NCI-H146 (cell line): ENCODE measurements around the gene AMPD2.

Experiments
- DNase-seq: peaks from one replicate; lab custom pipeline; 2025; lab: John Stamatoyannopoulos, UW

Gene AMPD2

DNA sequence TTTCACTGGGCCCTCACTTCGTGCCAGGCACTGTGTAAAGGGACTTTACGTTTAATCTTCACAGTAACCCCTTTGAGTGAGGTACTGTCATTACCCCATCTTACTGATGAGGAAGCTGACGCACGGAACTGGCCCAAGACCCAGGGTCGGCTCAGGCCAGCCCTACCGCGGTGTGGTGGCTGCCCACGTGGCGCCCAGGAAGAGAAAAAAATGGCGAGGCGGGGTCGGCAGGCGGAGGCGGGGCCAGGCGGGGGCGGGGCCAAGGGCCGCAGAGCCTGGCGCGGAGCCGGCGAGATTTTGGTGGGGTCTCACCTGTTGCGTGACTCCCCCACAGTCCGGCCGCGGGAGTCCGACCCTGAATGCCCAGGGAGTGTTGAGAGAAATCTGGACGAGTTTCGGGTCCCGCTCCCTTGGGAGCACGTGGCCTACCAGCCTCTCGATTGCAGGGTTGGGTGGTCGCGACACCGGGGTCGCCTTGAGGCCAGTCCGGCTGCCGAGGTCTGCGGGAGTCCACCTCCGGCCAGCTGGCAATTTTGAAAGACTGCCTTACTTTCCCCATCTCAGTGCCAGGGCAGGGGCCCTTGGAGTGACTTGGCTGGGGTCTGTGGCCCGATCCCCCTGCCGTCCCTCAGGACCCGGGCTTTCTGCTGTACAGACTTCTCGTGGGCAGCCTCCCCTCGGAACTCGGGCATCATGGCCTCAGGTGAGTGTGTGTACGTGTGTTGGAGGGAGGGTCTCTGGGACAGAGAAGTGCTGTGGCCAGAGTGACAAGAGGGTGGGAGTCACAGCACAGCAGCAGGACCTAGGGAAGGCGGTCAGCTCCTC is at the start of gene AMPD2, which contains the start of gene GNAT2:
AMPD2 (plus strand) TSS at position 262 of the 825 bp plus-strand sequence. CDS start 1,339 bp downstream, outside the sequence.
GNAT2 (minus strand) TSS at position 41 of the 825 bp plus-strand sequence. CDS start 6,746 bp downstream, outside the sequence.
- peak; percentile 74 for DNase-seq

DNA sequence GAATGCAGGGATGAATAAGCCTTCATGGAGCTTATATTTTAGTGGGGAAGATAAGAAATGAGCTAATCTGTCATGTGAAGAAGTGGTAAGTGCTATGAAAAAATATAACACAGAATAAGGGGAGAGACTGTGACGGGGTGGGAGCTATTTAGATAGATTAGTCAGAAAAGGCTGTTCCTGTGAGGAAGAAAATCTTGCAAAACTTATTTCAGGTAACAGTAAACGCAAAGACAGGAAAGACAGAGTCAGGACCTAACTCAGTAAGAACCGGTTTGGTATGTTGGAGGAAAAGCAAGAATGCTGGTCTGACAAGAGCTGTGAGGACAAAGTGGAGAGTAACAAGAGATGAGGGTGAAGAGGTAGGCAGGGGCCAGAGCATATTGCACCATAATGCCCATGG is 49.2 kb upstream of the AMPD2 start:
- DNase-seq = no peak

- no peak for DNase-seq
Measured at GRCh38 chr1:109573785-109574184, 45.9 kb upstream of the AMPD2 start.

DNA sequence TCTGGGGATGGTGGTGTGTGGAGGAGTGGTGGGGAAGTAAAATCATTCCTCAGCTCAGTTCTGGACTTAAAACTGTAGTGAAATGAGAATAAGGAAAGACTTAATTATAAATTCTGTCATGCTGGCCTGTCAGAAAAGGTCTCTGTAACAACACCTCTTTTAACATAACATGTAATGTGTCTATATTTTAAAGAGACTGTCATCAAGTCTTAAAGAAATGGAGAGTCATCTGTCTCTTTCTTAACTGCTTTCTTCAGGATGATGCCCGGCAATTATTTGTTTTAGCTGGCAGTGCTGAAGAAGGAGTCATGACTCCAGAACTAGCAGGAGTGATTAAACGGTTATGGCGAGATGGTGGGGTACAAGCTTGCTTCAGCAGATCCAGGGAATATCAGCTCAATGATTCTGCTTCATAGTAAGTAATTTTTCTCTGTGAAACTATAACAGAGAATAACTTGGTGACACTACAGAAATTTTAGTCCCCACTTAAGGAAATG is 40.6 kb upstream of the AMPD2 start:
- no peak for DNase-seq

- no peak for DNase-seq
Measured at GRCh38 chr1:109579491-109579890, 40.1 kb upstream of the AMPD2 start.

GRCh38 chr1:109582021-109582420 is 37.6 kb upstream of the AMPD2 start:
- DNase-seq = no peak

GRCh38 chr1:109584766-109585165 is 34.9 kb upstream of the AMPD2 start:
- DNase-seq = no peak

DNA sequence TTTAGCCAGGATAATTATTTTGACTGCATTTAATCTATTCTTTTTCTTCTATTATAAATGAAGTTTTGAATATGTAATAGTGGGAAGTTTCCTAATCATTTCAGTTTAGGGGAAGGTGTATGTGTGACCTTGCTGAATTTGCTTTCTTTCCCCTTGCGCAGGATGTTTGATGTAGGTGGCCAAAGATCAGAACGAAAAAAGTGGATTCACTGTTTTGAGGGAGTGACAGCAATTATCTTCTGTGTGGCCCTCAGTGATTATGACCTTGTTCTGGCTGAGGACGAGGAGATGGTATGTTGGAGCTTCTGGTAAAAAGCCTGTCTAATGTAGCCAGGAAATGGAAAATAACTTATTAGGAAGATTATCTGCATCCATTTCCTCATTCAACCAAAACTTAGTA is 33.6 kb upstream of the AMPD2 start:
- no peak for DNase-seq

- DNase-seq = no peak
Measured at GRCh38 chr1:109589177-109589576, 30.5 kb upstream of the AMPD2 start.

GRCh38 chr1:109589679-109590078 is 30.0 kb upstream of the AMPD2 start:
- no peak for DNase-seq

DNA sequence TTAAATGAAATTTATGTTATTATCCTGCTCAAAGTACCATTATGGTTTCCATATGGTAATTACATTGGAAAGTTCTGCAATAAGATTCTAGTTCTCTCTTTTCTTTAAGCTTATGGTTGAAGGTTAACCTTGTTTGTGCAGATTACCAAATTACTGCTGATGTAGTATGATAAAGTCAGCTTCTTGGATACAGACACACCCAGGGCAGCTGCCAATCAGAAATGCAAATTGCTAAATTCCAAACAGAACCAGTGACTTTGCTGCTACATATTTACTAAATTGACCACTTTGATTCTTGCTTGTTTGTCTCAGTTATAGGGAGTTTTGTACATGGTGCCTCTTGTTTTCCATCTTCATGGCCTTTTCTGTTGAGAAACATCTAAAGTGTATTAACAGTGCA is 26.7 kb upstream of the AMPD2 start:
- DNase-seq = no peak

GRCh38 chr1:109595531-109595930 is 24.1 kb upstream of the AMPD2 start:
- no peak for DNase-seq

DNA sequence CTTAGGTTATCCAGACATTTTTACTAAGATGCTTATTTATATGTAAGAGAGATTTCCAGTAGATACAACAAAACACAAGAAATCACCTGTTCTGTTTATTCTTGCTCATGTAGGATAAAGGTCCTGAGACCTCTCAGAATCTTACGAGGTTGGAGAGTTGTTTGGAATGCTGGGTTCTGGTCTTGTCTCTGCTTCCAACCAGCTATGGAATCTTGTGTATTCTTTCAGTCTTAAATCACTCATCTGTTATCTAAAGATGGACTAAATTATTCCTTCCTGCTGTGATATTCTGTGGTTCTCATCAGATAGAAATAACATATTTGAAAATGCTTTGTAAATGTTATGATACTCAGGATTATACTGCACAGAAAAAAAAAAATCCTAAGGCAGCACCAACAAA is 21.5 kb upstream of the AMPD2 start:
- no peak for DNase-seq

- DNase-seq = no peak
Measured at GRCh38 chr1:109598655-109599054, 21.0 kb upstream of the AMPD2 start.

GRCh38 chr1:109603229-109603628 is 16.4 kb upstream of the AMPD2 start:
- no peak for DNase-seq

DNA sequence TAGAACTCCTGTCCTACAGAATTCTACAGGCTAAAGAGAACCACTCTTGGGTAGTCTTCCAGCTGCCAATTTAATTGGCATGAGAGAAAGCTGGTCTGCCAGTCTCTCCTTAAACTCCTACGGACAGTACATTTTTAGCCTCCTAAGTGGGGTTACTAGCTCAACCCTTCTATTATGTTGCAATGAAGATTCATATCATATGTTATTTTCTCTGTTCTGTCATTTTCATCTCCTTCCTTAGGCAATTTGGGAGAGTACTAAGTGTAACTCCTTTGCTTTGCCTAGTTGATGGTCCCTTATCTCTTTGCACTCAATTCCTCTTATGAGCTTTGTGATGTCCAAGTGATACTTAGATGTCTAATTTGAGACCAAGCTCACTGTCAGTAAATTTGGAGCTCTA is 14.3 kb upstream of the AMPD2 start:
- DNase-seq = no peak

GRCh38 chr1:109609881-109610280 is 9.8 kb upstream of the AMPD2 start:
- DNase-seq = no peak

DNA sequence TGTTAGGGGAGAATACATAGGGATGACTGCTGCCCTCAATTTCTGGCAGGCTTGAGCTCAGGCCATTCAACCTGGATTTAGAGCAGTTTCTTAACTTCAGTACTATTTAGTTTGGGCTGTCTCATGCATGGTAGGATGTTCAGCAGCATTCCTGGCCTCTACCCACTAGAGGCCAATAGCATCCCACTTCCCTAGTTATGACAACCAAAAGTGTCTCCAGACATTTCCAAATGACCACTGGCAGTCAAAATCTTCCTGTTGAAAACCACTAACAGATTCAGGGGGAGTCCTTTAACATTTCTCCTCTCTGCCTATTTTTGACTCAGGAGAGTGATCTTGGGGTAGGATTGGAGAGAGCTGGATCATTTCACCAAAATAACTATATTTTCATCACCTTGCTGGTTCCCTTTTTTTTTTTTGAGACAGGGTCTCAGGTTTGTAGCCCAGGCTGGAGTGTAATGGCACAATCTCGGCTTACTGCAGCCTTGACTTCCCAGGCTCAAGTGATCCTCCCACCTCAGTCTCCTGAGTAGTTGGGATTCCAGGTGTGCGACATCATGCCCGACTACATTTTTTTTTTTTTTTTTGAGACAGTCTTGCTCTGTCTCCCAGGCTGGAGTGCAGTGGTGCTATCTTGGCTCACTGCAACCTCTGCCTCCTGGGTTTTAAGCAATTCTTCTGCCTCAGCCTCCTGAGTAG is 8.9 kb upstream of the AMPD2 start:
- no peak for DNase-seq

DNA sequence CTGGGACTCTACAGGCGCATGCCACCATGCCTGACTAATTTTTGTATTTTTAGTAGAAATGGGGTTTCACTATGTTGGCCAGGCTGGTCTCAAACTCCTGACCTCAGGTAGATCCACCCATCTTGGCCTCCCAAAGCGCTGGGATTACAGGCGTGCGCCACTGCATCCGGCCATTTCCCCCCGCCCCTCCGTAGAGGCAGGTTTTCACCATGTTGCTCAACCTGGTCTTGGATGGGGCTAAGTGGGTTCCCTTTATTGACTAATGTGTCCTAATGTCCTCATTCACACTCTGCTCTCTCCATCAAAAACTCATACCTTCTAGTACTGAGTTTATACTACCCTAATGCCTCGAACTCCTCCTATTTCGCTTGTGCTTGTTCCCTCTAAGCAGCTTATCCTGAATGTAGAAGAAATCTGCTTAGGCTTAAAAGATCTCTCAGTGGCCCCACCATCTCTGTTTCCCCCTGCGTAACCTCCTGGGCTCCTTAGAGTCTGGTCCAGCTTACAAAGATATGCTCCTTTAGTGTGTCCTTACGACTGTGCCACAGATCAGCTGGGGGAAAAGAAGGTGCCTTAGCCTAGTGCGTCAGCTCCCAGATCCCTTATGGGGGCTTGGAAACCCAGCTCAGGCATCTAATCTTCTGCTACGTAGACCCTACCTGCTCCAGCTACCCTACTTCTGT is 8.2 kb upstream of the AMPD2 start:
- DNase-seq = no peak

DNA sequence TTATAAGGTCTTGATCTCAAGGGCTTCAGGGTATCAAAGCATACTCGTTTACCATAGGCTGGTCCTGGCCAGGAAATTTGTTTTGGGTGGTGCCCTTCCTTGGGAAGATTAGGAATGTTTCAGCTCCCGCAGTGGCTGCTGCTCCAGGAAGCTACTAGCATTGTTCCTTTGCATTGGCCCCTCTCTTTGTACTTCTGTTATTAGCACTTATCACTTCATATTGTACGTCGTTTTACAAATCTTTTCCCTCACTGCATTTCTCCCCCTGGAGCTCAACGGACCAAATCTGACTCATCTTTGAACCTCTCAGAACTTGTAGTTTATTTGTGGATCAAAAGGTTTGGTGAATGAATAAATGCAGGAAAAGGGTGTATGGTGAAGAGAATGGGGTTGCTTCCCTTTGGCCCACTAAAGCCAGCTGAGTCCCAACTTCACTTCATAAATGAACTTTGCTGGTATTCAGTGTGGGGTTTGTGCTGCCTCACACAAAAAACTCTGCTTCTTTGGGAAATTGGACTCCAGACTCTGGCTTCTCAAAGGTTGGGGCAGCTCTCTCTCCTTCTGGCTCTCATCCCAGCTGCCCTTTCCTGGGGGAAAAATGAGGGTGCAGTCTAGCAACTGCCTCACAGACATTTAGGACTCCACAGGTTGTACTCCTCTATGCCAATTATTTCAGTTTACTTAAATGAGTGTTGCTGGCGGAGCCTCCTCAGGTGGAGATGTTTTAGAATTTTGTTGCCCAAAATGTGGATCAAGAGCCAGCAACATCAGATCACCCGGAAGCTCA is 6.1 kb upstream of the AMPD2 start:
- DNase-seq = no peak

- DNase-seq = no peak
Measured at GRCh38 chr1:109615879-109616278, 3.8 kb upstream of the AMPD2 start.

- no peak for DNase-seq
Measured at GRCh38 chr1:109616391-109616790, 3.2 kb upstream of the AMPD2 start.
